NCI-H146 treated with DMSO at 0.1 percent for 48 hours (cell line): ENCODE results near the gene CCHCR1.

ENCODE experiments used
- DNase-seq: peaks from one replicate; lab custom pipeline; 2025; ENCODE audit not compliant: unreplicated experiment; lab: John Stamatoyannopoulos, UW

CCHCR1 gene

GRCh38 chr6:31112478-31112877 lies 45.1 kb downstream of the CCHCR1 start, which contains the start of gene C6orf15:
TSS of gene C6orf15 (minus strand) at chr6:31112575. CDS start at chr6:31112555, 20 bp downstream.
- DNase-seq = no peak

GRCh38 chr6:31111712-31112111 lies 45.9 kb downstream of the CCHCR1 start:
- no peak for DNase-seq

- DNase-seq = no peak
Observed at GRCh38 chr6:31110825-31111582, 46.6 kb downstream of the CCHCR1 start.

- no peak for DNase-seq
Observed at GRCh38 chr6:31107052-31107451, 50.5 kb downstream of the CCHCR1 start.

GRCh38 chr6:31103136-31103535 lies 54.5 kb downstream of the CCHCR1 start:
- DNase-seq = no peak

- no peak for DNase-seq
Observed at GRCh38 chr6:31098449-31098938, 59.1 kb downstream of the CCHCR1 start.

GRCh38 chr6:31096656-31097055 lies 60.9 kb downstream of the CCHCR1 start:
- DNase-seq = no peak

- DNase-seq = no peak
Observed at GRCh38 chr6:31096215-31096614, 61.4 kb downstream of the CCHCR1 start.

GRCh38 chr6:31094389-31094881 lies 63.2 kb downstream of the CCHCR1 start:
- no peak for DNase-seq

- DNase-seq = no peak
Observed at GRCh38 chr6:31092769-31093505, 64.7 kb downstream of the CCHCR1 start.
